Lung (tissue), 12 donors: ENCODE measurements around the gene TBC1D25. TPM values are rescaled to one million over a fixed set of nuclear protein-coding genes. Genes with fewer than 3 reads are reported as not detected.

Experiments
- ATAC-seq: fragments of 200-7000 bp; cut with Tn5 transposase; one replicate; pipeline ENCODE4 v1.9.1; 2020; ENCODE audit warnings: moderate number of reproducible peaks; ENCODE audit not compliant: insufficient read depth, low FRiP score
- DNase-seq, 3 donors: peaks; one replicate each; pipeline ENCODE4 v3.0.0-alpha.2; 2013 to 2017
- H3K27ac ChIP-seq, 2 donors: one replicate each; pipeline ENCODE4 v1.5.1; 2013; ENCODE audit warnings: mild to moderate bottlenecking in 2 of 2, moderate library complexity in 2 of 2, control low read depth in 1 of 2, inconsistent platforms in 1 of 2, low read depth in 1 of 2, low read length in 1 of 2
- H3K27me3 ChIP-seq, 3 donors: one replicate each; pipeline ENCODE4 v1.5.1; 2013; ENCODE audit warnings: low read length in 2 of 3; ENCODE audit not compliant: control insufficient read depth in 3 of 3, insufficient read depth in 3 of 3
- H3K36me3 ChIP-seq, 4 donors: one replicate each; pipeline ENCODE4 v1.5.1; 2013; ENCODE audit warnings: low read length in 4 of 4, mild to moderate bottlenecking in 1 of 4, moderate library complexity in 1 of 4; ENCODE audit not compliant: control insufficient read depth in 4 of 4, insufficient read depth in 4 of 4
- H3K4me1 ChIP-seq, 5 donors: one replicate each; pipeline ENCODE4 v1.5.1; 2013; ENCODE audit warnings: low read length in 5 of 5, mild to moderate bottlenecking in 2 of 5, moderate library complexity in 1 of 5; ENCODE audit not compliant: control insufficient read depth in 5 of 5, insufficient read depth in 5 of 5
- H3K4me3 ChIP-seq: one replicate; pipeline ENCODE4 v1.5.1; 2013; ENCODE audit warnings: mild to moderate bottlenecking, control low read depth, moderate library complexity
- H3K9ac ChIP-seq, 2 donors: one replicate each; pipeline ENCODE4 v1.5.1; 2013; ENCODE audit warnings: low read length in 2 of 2, control low read depth in 1 of 2; ENCODE audit not compliant: insufficient read depth in 1 of 2
- H3K9me3 ChIP-seq, 4 donors: one replicate each; pipeline ENCODE4 v1.5.1; 2013; ENCODE audit warnings: low read length in 3 of 4, mild to moderate bottlenecking in 1 of 4, moderate library complexity in 1 of 4; ENCODE audit not compliant: control insufficient read depth in 4 of 4, insufficient read depth in 3 of 4
- WGBS, 2 donors: extraction: QIAGEN DNeasy Blood & Tissue Kit; methylation state at CpG; one replicate each; pipeline ENCODE4 v1.1.7; 2013; 5-methylcytosine and 5-hydroxymethylcytosine counted together
- polyA plus RNA-seq, 2 donors: library from polyadenylated mRNA; stranded (reverse); fragments of 200-250 nt; gene quantifications; one replicate each; pipeline ENCODE4 v1.2.1, GENCODE V29; 2013
- total RNA-seq, 2 donors: library from RNA; depleted of rRNA in 1 of 2; stranded (reverse); fragments of >200 nt in 1 of 2; gene quantifications; one replicate each; pipeline ENCODE4 v1.2.1, GENCODE V29; 2014 to 2021
- TF ChIP-seq, protein P1 (sequence below): IDR thresholded peaks from 2 replicates; pipeline ENCODE4 v1.5.1; 2012; ENCODE audit warnings: mild to moderate bottlenecking; ENCODE audit errors: control extremely low read depth, extremely low read depth
- donor health status: control.
- donor health status: control.
- donor health status: Bipolar disorder and iron deficiency.
- donor health status: healthy.
- donor health status: DM: yes; HTN: yes; CAD: no.

TBC1D25 gene
- total and polyA plus RNA-seq, 4 donors: 5.6 to 15.2 (median 10.1) TPM

DNA sequence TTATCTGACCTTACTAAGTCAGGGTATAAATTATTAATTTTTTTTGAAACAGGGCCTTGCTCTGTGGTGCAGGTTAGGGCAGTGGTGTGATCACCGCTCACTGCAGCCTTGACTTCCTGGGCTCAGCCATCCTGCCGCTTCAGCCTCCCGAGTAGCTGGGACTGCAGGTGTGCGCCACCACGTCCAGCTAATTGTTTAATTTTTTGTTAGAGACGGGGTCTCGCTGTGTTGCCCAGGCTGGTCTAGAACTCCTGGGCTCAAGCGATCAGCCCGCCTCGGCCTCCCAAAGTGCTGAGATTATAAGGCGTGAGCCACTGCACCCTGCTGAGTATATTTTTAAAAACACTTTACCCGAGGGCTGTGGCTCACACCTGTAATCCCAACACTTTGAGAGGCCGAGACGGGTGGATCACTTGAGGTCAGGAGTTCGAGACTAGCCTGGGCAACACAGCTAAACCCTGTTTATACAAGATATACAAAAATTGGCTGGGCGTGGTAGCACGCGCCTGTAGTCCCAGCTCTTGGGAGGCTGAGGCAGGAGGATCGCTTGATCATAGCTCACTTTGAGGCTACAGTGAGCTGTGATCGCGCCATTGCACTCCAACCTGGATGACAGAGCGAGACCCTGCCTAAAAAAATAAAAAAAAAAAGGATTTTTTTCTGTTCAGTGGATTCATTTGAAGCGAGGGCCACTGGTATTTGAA, 721 bp upstream of the TBC1D25 start:
- no peaks in the 10 kb centered on the region for H3K27me3 ChIP-seq
- peak overlapping the region; percentile 65 to 87 for H3K27ac ChIP-seq
- peaks cover 0 to 3% (median under 1%) of the 10 kb centered on the region in 4 donors for H3K9me3 ChIP-seq
- DNase-seq (no peak), ATAC-seq (no peak)
- WGBS, 2 donors: 79 to 82% methylated on average over 23 of the region's 23 CpGs
- TF ChIP-seq, protein P1, sequence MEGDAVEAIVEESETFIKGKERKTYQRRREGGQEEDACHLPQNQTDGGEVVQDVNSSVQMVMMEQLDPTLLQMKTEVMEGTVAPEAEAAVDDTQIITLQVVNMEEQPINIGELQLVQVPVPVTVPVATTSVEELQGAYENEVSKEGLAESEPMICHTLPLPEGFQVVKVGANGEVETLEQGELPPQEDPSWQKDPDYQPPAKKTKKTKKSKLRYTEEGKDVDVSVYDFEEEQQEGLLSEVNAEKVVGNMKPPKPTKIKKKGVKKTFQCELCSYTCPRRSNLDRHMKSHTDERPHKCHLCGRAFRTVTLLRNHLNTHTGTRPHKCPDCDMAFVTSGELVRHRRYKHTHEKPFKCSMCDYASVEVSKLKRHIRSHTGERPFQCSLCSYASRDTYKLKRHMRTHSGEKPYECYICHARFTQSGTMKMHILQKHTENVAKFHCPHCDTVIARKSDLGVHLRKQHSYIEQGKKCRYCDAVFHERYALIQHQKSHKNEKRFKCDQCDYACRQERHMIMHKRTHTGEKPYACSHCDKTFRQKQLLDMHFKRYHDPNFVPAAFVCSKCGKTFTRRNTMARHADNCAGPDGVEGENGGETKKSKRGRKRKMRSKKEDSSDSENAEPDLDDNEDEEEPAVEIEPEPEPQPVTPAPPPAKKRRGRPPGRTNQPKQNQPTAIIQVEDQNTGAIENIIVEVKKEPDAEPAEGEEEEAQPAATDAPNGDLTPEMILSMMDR: no peak
- peaks cover 0 to 6% (median 3%) of the 10 kb centered on the region in 5 donors for H3K4me1 ChIP-seq
- peak overlapping the region in 1 of 2 donors; percentile 46 for H3K9ac ChIP-seq
- no peak overlapping the region for H3K4me3 ChIP-seq
- no peaks in the 10 kb centered on the region for H3K36me3 ChIP-seq

DNA sequence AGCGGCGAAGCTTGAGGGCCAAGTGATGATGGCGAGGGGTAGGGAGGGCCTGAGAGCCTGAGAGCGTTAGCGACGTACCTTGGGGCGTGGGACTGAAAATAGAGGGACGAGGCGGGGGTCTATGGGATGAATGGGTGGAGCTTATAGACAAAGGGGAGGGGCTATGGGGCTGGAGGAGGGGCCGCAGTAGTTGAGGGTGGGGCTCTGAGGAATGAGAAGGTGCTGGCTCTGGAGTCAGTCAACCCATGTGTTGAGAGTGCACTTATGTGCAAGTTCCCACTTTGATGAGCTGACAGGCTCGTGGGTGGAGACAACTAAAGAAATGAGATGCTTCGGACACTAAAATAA, 488 bp downstream of the TBC1D25 start:
- Histone ChIP-seq H3K4me3 (peak overlapping the region; percentile 41), H3K9ac (peak overlapping the region; percentile 62 to 68), H3K36me3 (peaks cover 0 to 6% (median 0%) of the 10 kb centered on the region in 4 donors), H3K27me3 (no peaks in the 10 kb centered on the region), H3K27ac (peak overlapping the region; percentile 78 to 86), H3K9me3 (peaks cover 0 to 2% (median 0%) of the 10 kb centered on the region in 4 donors), H3K4me1 (peaks cover 0 to 6% (median 3%) of the 10 kb centered on the region in 5 donors)
- ATAC-seq (peak; percentile 58), DNase-seq (peak in 2 of 3 donors; percentile 43 to 47)
- 1 to 47% methylated on average over 12 of the region's 12 CpGs for WGBS, 2 donors
- TF ChIP-seq, protein P1: no peak

DNA sequence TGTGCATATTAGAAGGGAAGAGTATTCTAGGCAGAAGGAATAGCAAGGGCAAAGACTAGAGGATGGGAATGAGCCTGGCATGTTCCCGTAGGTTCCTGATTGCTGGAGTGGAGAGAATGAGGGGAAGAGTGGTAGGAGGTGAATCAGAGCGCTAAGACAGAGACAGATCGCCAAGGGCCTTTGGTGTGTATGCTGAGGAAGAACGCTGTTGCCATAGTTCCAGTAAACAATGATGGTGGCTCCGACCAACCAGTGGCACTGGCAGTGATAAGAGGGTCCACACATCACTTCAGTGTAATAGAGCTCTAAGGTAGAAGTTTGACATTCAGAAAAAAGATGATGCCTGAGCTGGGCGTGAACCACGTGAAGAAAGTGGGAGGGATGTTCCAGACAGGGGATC, 966 bp downstream of the TBC1D25 start:
- TF ChIP-seq, protein P1: no peak
- Histone ChIP-seq H3K4me3 (no peak overlapping the region), H3K9me3 (no peaks in the 10 kb centered on the region), H3K27ac (peak overlapping the region in 1 of 2 donors; percentile 86), H3K4me1 (peaks cover 0 to 6% (median 3%) of the 10 kb centered on the region in 5 donors), H3K9ac (peak overlapping the region in 1 of 2 donors; percentile 62), H3K27me3 (no peaks in the 10 kb centered on the region), H3K36me3 (peaks cover 0 to 7% (median 0%) of the 10 kb centered on the region in 4 donors)
- ATAC-seq: no peak
- 77 to 98% methylated on average over 7 of the region's 7 CpGs for WGBS, 2 donors
- no peak for DNase-seq
